ENCODE data around the gene TMTC1. TPM values are rescaled to one million over a fixed set of nuclear protein-coding genes. Genes with fewer than 3 reads are reported as not detected.
"Not testable (repeated sequence)": the region's sequence is repeated elsewhere in the genome, so short reads cannot be mapped to it uniquely, and the experiment has no call there.

TMTC1 gene
- total and polyA plus RNA-seq, 7 experiments from 2014 or later: 0.19 to 2.8 (median 0.46) TPM; not detected in 3

- H3K4me1 Mint-ChIP-seq; H3K9me3 ChIP-seq (ENCODE audit: control insufficient read depth in 2 of 3, low read length in 3 of 3); H3K27ac ChIP-seq (ENCODE audit: low read depth, low read length); H3K4me3 ChIP-seq (ENCODE audit: low read length); CTCF ChIA-PET; POLR2A ChIA-PET; H3K36me3 ChIP-seq (ENCODE audit: control insufficient read depth in 2 of 3, insufficient read depth in 3 of 3, low read length in 3 of 3); H3K4me1 ChIP-seq (ENCODE audit: control insufficient read depth in 2 of 2, insufficient read depth in 2 of 2, low read length in 2 of 2); H3K4me3 Mint-ChIP-seq; intact Hi-C loops (cut with micrococcal nuclease); H3K36me3 Mint-ChIP-seq; H3K27me3 ChIP-seq (ENCODE audit: control insufficient read depth in 2 of 2, insufficient read depth in 2 of 2, low read length in 2 of 2); DNase-seq; H3K27ac Mint-ChIP-seq; ATAC-seq: not testable (repeated sequence)
- Mint-ChIP-seq H3K9me3 (peaks cover 0 to 11% (median 0%) of the 10 kb centered on the region in 11 donors), H3K27me3 (peaks cover 0 to 16% (median 14%) of the 10 kb centered on the region in 5 donors)
These were observed 153.6 kb downstream of the TMTC1 start for GRCh38 chr12:29630164-29630563.

DNA sequence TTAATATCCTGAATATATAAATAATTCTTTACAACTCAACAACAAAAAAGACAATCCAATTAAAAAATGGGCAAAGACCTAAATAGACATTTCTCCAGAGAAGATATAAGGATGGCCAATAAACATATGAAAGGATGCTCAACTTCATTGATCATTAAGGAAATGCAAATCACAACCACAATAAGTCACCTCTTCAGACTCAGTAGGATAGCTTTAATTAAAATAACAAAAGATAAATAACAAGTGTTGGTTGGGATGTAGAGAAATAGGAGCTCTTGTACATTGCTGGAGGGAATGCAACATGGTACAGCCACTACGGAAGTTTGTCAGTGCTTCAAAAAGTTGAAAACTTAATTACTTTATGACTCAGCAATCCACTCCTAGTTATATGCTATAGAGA is 156.5 kb downstream of the TMTC1 start:
- Mint-ChIP-seq H3K9me3 (peaks cover 0 to 7% (median 0%) of the 10 kb centered on the region in 11 donors), H3K27ac (no peak overlapping the region), H3K27me3 (peaks cover 0 to 5% (median 4%) of the 10 kb centered on the region in 5 donors), H3K4me1 (no peaks in the 10 kb centered on the region), H3K4me3 (no peak overlapping the region), H3K36me3 (no peaks in the 10 kb centered on the region)
- ATAC-seq: no peak
- Histone ChIP-seq H3K4me3 (ENCODE audit: low read length) (no peak overlapping the region), H3K4me1 (ENCODE audit: control insufficient read depth in 2 of 2, insufficient read depth in 2 of 2, low read length in 2 of 2) (no peaks in the 10 kb centered on the region), H3K27ac (ENCODE audit: low read depth, low read length) (no peak overlapping the region), H3K9me3 (ENCODE audit: control insufficient read depth in 2 of 3, low read length in 3 of 3) (no peaks in the 10 kb centered on the region), H3K36me3 (ENCODE audit: control insufficient read depth in 2 of 3, insufficient read depth in 3 of 3, low read length in 3 of 3) (no peaks in the 10 kb centered on the region), H3K27me3 (ENCODE audit: control insufficient read depth in 2 of 2, insufficient read depth in 2 of 2, low read length in 2 of 2) (no peaks in the 10 kb centered on the region)
- CTCF ChIA-PET: no interaction called here
- intact Hi-C loops (cut with micrococcal nuclease): no loop called here
- POLR2A ChIA-PET: no interaction called here
- DNase-seq: no peak

DNA sequence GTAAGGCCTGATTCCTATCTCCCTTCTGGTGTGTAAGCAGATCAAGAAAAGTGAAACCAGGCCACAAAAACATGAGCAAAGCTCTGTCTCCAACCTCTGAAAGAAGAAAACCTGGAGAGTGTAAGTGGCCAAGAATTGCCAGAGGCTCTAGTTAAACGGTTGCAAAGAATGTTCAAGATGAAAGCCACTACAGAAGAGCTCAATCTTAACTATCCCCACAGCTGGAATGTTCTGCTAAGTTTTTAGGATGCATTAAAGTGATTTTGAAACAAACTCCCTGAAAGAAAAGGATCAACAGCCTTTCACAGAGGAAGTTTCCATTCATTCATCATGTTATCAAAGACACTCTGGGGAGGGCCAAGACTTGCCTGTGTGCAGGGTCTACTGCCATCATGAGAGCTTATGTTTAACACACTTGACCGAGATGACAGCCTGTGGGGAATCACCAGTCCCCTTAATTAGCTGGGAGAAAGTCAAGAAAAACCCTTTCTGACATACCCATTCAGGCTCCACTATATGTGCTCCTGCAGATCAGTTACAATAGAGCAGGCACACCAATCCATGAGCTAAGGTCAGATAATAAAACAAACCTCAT is 158.3 kb downstream of the TMTC1 start:
- Mint-ChIP-seq H3K27me3 (peaks cover 0 to 11% (median 4%) of the 10 kb centered on the region in 5 donors), H3K27ac (no peak overlapping the region), H3K4me1 (no peaks in the 10 kb centered on the region), H3K4me3 (no peak overlapping the region), H3K9me3 (peaks cover 0 to 7% (median 0%) of the 10 kb centered on the region in 11 donors), H3K36me3 (no peaks in the 10 kb centered on the region)
- POLR2A ChIA-PET: no interaction called here
- Histone ChIP-seq H3K4me3 (ENCODE audit: low read length) (no peak overlapping the region), H3K36me3 (ENCODE audit: control insufficient read depth in 2 of 3, insufficient read depth in 3 of 3, low read length in 3 of 3) (no peaks in the 10 kb centered on the region), H3K27ac (ENCODE audit: low read depth, low read length) (no peak overlapping the region), H3K27me3 (ENCODE audit: control insufficient read depth in 2 of 2, insufficient read depth in 2 of 2, low read length in 2 of 2) (no peaks in the 10 kb centered on the region), H3K4me1 (ENCODE audit: control insufficient read depth in 2 of 2, insufficient read depth in 2 of 2, low read length in 2 of 2) (no peaks in the 10 kb centered on the region), H3K9me3 (ENCODE audit: control insufficient read depth in 2 of 3, low read length in 3 of 3) (no peaks in the 10 kb centered on the region)
- DNase-seq (no peak), ATAC-seq (no peak)
- intact Hi-C loops (cut with micrococcal nuclease): no loop called here
- CTCF ChIA-PET: interaction anchor here (0.6 kb wide), 1 partner anchor 44 kb away, joined by 6 read pairs; no protein-coding TSS in a partner anchor

DNA sequence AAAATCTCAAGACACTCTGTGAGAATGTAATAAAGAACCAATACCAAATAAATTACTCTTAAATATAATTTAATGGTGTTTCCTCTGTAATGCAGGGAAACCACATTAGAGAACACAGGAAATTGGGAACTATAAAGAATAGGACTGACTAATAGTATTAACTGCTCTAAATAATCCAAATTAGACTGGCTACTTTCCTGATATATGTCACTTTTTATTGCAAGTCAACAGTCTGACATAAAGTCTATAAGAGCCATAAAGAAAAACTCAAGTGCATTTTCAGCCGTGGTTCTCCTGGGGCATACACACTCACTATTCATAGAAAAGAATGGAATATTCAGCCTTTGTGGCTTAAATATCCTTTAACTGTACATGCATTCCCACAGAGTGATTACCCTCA is 161.5 kb downstream of the TMTC1 start:
- H3K4me3 Mint-ChIP-seq: no peak overlapping the region
- no peak overlapping the region for H3K27ac Mint-ChIP-seq
- H3K9me3 ChIP-seq (ENCODE audit: control insufficient read depth in 2 of 3, low read length in 3 of 3): no peaks in the 10 kb centered on the region
- ATAC-seq (no peak), DNase-seq (no peak)
- no peaks in the 10 kb centered on the region for H3K4me1 ChIP-seq (ENCODE audit: control insufficient read depth in 2 of 2, insufficient read depth in 2 of 2, low read length in 2 of 2)
- H3K9me3 Mint-ChIP-seq: peaks cover 0 to 4% (median 0%) of the 10 kb centered on the region in 11 donors
- ChIA-PET CTCF (no interaction called here), POLR2A (no interaction called here)
- peaks cover 0 to 21% (median 15%) of the 10 kb centered on the region in 5 donors for H3K27me3 Mint-ChIP-seq
- no peaks in the 10 kb centered on the region for H3K27me3 ChIP-seq (ENCODE audit: control insufficient read depth in 2 of 2, insufficient read depth in 2 of 2, low read length in 2 of 2)
- H3K36me3 ChIP-seq (ENCODE audit: control insufficient read depth in 2 of 3, insufficient read depth in 3 of 3, low read length in 3 of 3): no peaks in the 10 kb centered on the region
- H3K4me1 Mint-ChIP-seq: no peaks in the 10 kb centered on the region
- no peak overlapping the region for H3K27ac ChIP-seq (ENCODE audit: low read depth, low read length)
- no peaks in the 10 kb centered on the region for H3K36me3 Mint-ChIP-seq
- intact Hi-C loops (cut with micrococcal nuclease): no loop called here
- no peak overlapping the region for H3K4me3 ChIP-seq (ENCODE audit: low read length)

DNA sequence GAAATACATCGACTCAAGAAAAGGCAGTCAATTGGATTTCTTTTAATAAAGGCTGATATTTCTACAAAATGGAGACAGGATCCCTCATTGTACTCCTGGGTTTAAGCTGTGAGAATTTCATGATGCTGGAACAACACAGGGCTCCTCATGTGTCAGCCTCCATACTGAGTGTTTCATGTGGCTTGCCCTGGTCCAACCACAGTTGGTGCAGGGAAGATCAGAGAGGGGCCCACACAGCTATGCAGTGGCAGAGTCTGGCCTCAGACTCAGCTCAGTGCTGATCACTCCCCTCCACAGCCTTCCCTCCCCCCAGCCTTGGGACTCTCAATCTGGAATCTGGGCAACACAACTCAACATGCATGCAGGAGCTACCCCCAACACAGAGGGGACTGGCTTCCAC is 163.7 kb downstream of the TMTC1 start:
- H3K9me3 ChIP-seq (ENCODE audit: control insufficient read depth in 2 of 3, low read length in 3 of 3): no peaks in the 10 kb centered on the region
- no peaks in the 10 kb centered on the region for H3K4me1 Mint-ChIP-seq

DNA sequence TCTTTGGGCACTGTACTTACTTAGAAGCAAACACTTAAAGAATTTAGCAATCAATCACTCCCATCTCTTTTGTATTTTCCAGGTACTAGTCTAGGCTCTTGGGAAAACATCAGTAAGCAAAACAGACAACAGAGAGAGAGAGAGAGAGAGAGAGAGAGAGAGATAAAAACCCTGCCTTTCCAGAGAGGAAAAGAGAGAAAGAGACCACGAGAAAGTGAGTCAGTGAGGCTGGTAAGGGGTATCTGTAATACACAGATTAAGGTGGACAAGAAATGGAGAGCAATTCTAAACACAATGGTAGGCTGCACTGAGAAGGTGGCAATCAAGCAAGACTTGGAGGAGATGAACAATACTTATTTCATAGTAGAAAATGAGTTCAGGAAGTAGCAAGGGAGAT is 166.3 kb downstream of the TMTC1 start:
- CTCF ChIA-PET: no interaction called here
- Histone ChIP-seq H3K4me3 (ENCODE audit: low read length) (no peak overlapping the region), H3K36me3 (ENCODE audit: control insufficient read depth in 2 of 3, insufficient read depth in 3 of 3, low read length in 3 of 3) (no peaks in the 10 kb centered on the region), H3K27ac (ENCODE audit: low read depth, low read length) (no peak overlapping the region), H3K9me3 (ENCODE audit: control insufficient read depth in 2 of 3, low read length in 3 of 3) (no peaks in the 10 kb centered on the region), H3K27me3 (ENCODE audit: control insufficient read depth in 2 of 2, insufficient read depth in 2 of 2, low read length in 2 of 2) (no peaks in the 10 kb centered on the region), H3K4me1 (ENCODE audit: control insufficient read depth in 2 of 2, insufficient read depth in 2 of 2, low read length in 2 of 2) (no peaks in the 10 kb centered on the region)
- POLR2A ChIA-PET: no interaction called here
- Mint-ChIP-seq H3K27ac (no peak overlapping the region), H3K27me3 (peaks cover 0 to 21% (median 18%) of the 10 kb centered on the region in 5 donors), H3K9me3 (peaks cover 0 to 4% (median 0%) of the 10 kb centered on the region in 11 donors), H3K36me3 (no peaks in the 10 kb centered on the region), H3K4me1 (no peaks in the 10 kb centered on the region), H3K4me3 (no peak overlapping the region)
- no peak for DNase-seq
- intact Hi-C loops (cut with micrococcal nuclease): no loop called here
- no peak for ATAC-seq

More for the DNA sequence above, 163.7 kb downstream of the TMTC1 start:
- no peaks in the 10 kb centered on the region for H3K27me3 ChIP-seq (ENCODE audit: control insufficient read depth in 2 of 2, insufficient read depth in 2 of 2, low read length in 2 of 2)
- DNase-seq: no peak
- Mint-ChIP-seq H3K9me3 (peaks cover 0 to 4% (median 0%) of the 10 kb centered on the region in 11 donors), H3K4me3 (no peak overlapping the region), H3K36me3 (no peaks in the 10 kb centered on the region), H3K27ac (no peak overlapping the region), H3K27me3 (peaks cover 0 to 24% (median 19%) of the 10 kb centered on the region in 5 donors)
- ChIA-PET CTCF (no interaction called here), POLR2A (no interaction called here)
- no peaks in the 10 kb centered on the region for H3K36me3 ChIP-seq (ENCODE audit: control insufficient read depth in 2 of 3, insufficient read depth in 3 of 3, low read length in 3 of 3)
- H3K4me1 ChIP-seq (ENCODE audit: control insufficient read depth in 2 of 2, insufficient read depth in 2 of 2, low read length in 2 of 2): no peaks in the 10 kb centered on the region
- no peak overlapping the region for H3K4me3 ChIP-seq (ENCODE audit: low read length)
- H3K27ac ChIP-seq (ENCODE audit: low read depth, low read length): no peak overlapping the region
- ATAC-seq: no peak
- intact Hi-C loops (cut with micrococcal nuclease): no loop called here

DNA sequence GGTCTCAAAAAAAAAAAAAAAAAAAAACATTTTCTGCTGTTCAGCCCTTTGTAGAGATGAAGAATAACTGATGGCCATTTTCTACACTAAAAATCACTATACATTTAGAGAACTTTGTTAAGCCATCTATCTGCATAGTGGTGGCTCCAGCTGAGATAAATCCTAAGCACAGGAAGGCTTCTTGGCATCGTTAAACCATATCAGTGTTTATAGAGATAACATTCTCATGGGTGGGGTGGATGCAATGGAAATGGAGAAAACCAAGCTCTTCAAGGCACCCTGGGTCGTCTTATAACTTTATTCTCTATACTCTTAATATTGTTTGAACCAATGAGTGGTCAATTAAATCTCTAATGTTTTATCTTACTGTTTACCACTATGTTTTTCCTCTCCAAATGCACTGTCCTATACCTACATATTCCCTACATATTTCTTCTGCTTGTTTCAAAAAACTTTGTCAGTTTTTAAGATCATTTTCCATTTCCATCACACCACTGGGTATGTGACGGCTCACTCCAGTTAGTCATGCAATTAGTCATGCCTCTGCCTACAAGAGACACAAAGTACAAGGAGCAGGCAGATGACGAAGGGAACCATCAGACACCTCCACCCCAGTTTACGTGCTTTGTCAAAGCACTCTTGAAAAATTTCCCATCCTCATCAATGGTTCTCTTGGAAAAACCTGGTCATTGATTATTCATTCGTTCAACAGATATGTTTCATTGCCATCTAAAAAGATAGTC is 166.9 kb downstream of the TMTC1 start:
- peaks cover 0 to 21% (median 18%) of the 10 kb centered on the region in 5 donors for H3K27me3 Mint-ChIP-seq
- CTCF ChIA-PET: no interaction called here
- no peaks in the 10 kb centered on the region for H3K4me1 ChIP-seq (ENCODE audit: control insufficient read depth in 2 of 2, insufficient read depth in 2 of 2, low read length in 2 of 2)

More for the DNA sequence above, 166.9 kb downstream of the TMTC1 start:
- Histone ChIP-seq H3K4me3 (ENCODE audit: low read length) (no peak overlapping the region), H3K36me3 (ENCODE audit: control insufficient read depth in 2 of 3, insufficient read depth in 3 of 3, low read length in 3 of 3) (no peaks in the 10 kb centered on the region), H3K27me3 (ENCODE audit: control insufficient read depth in 2 of 2, insufficient read depth in 2 of 2, low read length in 2 of 2) (no peaks in the 10 kb centered on the region), H3K9me3 (ENCODE audit: control insufficient read depth in 2 of 3, low read length in 3 of 3) (no peaks in the 10 kb centered on the region), H3K27ac (ENCODE audit: low read depth, low read length) (no peak overlapping the region)
- Mint-ChIP-seq H3K9me3 (peaks cover 0 to 4% (median 0%) of the 10 kb centered on the region in 11 donors), H3K36me3 (no peaks in the 10 kb centered on the region), H3K4me3 (no peak overlapping the region), H3K27ac (no peak overlapping the region), H3K4me1 (no peaks in the 10 kb centered on the region)
- no peak for DNase-seq
- intact Hi-C loops (cut with micrococcal nuclease): no loop called here
- no peak for ATAC-seq
- POLR2A ChIA-PET: no interaction called here

Data from naive thymus-derived CD4-positive, alpha-beta T cell (primary cell).